Activated B cell treated with CpG ODN at 0.5 μM for 24 hours (primary cell): Measurements from ENCODE around the gene HTD2. TPM values are rescaled to one million over a fixed set of nuclear protein-coding genes. Genes with fewer than 3 reads are reported as not detected.
A peak's percentile ranks its signal among the peaks of the same experiment; 100 is the strongest.

ENCODE experiments used
- ATAC-seq: fragments of 200-7000 bp; cut with Tn5 transposase; one replicate; pipeline ENCODE4 v1.10.0; 2021; ENCODE audit warnings: low read depth, mild to moderate bottlenecking, moderate library complexity
- CTCF ChIA-PET: fragments of 350-600 bp; sonication (Branson Sonifier 250); formaldehyde crosslinking; loops from one replicate; lab custom pipeline; 2021; ENCODE audit warnings: antibody characterized with exemption; lab: Charles Lee
- POLR2A ChIA-PET: fragments of 350-600 bp; sonication (Branson Sonifier 250); formaldehyde crosslinking; loops from one replicate; lab custom pipeline; 2021; ENCODE audit warnings: antibody characterized with exemption; lab: Charles Lee
- DNase-seq: peaks from one replicate; pipeline ENCODE4 v3.0.0; 2022
- H3K27ac Mint-ChIP-seq: one replicate; pipeline ENCODE4 v1.8.0; 2020; ENCODE audit warnings: mixed read lengths
- H3K27me3 Mint-ChIP-seq: one replicate; pipeline ENCODE4 v1.8.0; 2021; ENCODE audit warnings: mixed read lengths
- H3K36me3 Mint-ChIP-seq: one replicate; pipeline ENCODE4 v1.8.0; 2021; ENCODE audit warnings: low read depth, mixed read lengths
- H3K4me1 Mint-ChIP-seq: one replicate; pipeline ENCODE4 v1.8.0; 2021; ENCODE audit warnings: mixed read lengths
- H3K4me3 Mint-ChIP-seq: one replicate; pipeline ENCODE4 v1.8.0; 2020; ENCODE audit warnings: mild to moderate bottlenecking, mixed read lengths
- H3K9me3 Mint-ChIP-seq: one replicate; pipeline ENCODE4 v1.8.0; 2020; ENCODE audit warnings: mixed read lengths
- intact Hi-C: fragments of 100-400 bp; cut with micrococcal nuclease; formaldehyde crosslinking; loops from one replicate; pipeline ENCODE4 v1.15.1; 2024
- total RNA-seq: library from RNA; stranded (reverse); gene quantifications from 2 replicates; pipeline ENCODE4 v1.2.3, GENCODE V29; 2022
- TF ChIP-seq, protein P1 (sequence below): fragments of 200-600 bp; IDR thresholded peaks from one replicate; pipeline ENCODE4 v1.8.0; 2022; ENCODE audit warnings: antibody characterized with exemption, mild to moderate bottlenecking

Gene HTD2
- total RNA-seq, 1 donor from 2014 or later = 11.4 TPM

GRCh38 chr3:58359621-58360020, 53.3 kb downstream of the HTD2 start:
- Mint-ChIP-seq H3K27me3 (no peaks in the 10 kb centered on the region), H3K27ac (no peak overlapping the region), H3K36me3 (peaks cover 8% of the 10 kb centered on the region), H3K4me3 (no peak overlapping the region), H3K4me1 (peaks cover 83% of the 10 kb centered on the region), H3K9me3 (no peaks in the 10 kb centered on the region)
- TF ChIP-seq, protein P1, sequence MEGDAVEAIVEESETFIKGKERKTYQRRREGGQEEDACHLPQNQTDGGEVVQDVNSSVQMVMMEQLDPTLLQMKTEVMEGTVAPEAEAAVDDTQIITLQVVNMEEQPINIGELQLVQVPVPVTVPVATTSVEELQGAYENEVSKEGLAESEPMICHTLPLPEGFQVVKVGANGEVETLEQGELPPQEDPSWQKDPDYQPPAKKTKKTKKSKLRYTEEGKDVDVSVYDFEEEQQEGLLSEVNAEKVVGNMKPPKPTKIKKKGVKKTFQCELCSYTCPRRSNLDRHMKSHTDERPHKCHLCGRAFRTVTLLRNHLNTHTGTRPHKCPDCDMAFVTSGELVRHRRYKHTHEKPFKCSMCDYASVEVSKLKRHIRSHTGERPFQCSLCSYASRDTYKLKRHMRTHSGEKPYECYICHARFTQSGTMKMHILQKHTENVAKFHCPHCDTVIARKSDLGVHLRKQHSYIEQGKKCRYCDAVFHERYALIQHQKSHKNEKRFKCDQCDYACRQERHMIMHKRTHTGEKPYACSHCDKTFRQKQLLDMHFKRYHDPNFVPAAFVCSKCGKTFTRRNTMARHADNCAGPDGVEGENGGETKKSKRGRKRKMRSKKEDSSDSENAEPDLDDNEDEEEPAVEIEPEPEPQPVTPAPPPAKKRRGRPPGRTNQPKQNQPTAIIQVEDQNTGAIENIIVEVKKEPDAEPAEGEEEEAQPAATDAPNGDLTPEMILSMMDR = no peak
- CTCF ChIA-PET = interaction anchor here (0.9 to 1.2 kb wide), 3 partner anchors 9 to 56 kb away, joined by 3 to 7 read pairs (median 5); no protein-coding TSS in a partner anchor
- POLR2A ChIA-PET = interaction anchor here (0.6 to 2.2 kb wide), 3 partner anchors 10 to 164 kb away, joined by 3 to 9 read pairs (median 3); no protein-coding TSS in a partner anchor
- intact Hi-C loops = loop anchor here (5.0 kb wide), 2 partner anchors 37 to 162 kb away; no protein-coding TSS in a partner anchor
- ATAC-seq (no peak), DNase-seq (no peak)

GRCh38 chr3:58361866-58362265, 55.5 kb downstream of the HTD2 start:
- no peaks in the 10 kb centered on the region for H3K27me3 Mint-ChIP-seq
- DNase-seq (no peak), ATAC-seq (no peak)
- intact Hi-C loops = no loop called here
- peak overlapping the region; percentile 35 for H3K27ac Mint-ChIP-seq
- CTCF ChIA-PET = no interaction called here
- peaks cover 83% of the 10 kb centered on the region for H3K4me1 Mint-ChIP-seq
- H3K36me3 Mint-ChIP-seq = peaks cover 14% of the 10 kb centered on the region
- TF ChIP-seq, protein P1 = no peak
- POLR2A ChIA-PET = no interaction called here
- H3K4me3 Mint-ChIP-seq = no peak overlapping the region
- H3K9me3 Mint-ChIP-seq = no peaks in the 10 kb centered on the region

GRCh38 chr3:58366699-58367098, 60.4 kb downstream of the HTD2 start:
- Mint-ChIP-seq H3K36me3 (peaks cover 40% of the 10 kb centered on the region), H3K4me3 (no peak overlapping the region), H3K9me3 (no peaks in the 10 kb centered on the region), H3K4me1 (peaks cover 59% of the 10 kb centered on the region), H3K27me3 (no peaks in the 10 kb centered on the region), H3K27ac (peak overlapping the region; percentile 59)
- ATAC-seq (no peak), DNase-seq (no peak)
- intact Hi-C loops = loop anchor here (5.0 kb wide), 1 partner anchor 34 kb away; the partner anchor contains the start of gene PXK
- POLR2A ChIA-PET = interaction anchor here (1.7 kb wide), 1 partner anchor 17 kb away, joined by 8 read pairs; no protein-coding TSS in a partner anchor
- CTCF ChIA-PET = no interaction called here
- TF ChIP-seq, protein P1 = no peak

GRCh38 chr3:58369038-58369437, 62.7 kb downstream of the HTD2 start:
- H3K9me3 Mint-ChIP-seq = no peaks in the 10 kb centered on the region
- intact Hi-C loops = loop anchor here (5.0 kb wide), 1 partner anchor 37 kb away; the partner anchor contains the start of gene PXK
- H3K27ac Mint-ChIP-seq = no peak overlapping the region
- CTCF ChIA-PET = interaction anchor here (0.8 kb wide), 1 partner anchor 35 kb away, joined by 3 read pairs; no protein-coding TSS in a partner anchor
- H3K36me3 Mint-ChIP-seq = peaks cover 47% of the 10 kb centered on the region
- peaks cover 41% of the 10 kb centered on the region for H3K4me1 Mint-ChIP-seq
- DNase-seq (no peak), ATAC-seq (no peak)
- H3K4me3 Mint-ChIP-seq = no peak overlapping the region
- TF ChIP-seq, protein P1 = no peak
- no peaks in the 10 kb centered on the region for H3K27me3 Mint-ChIP-seq
- POLR2A ChIA-PET = interaction anchor here (1.3 kb wide), 1 partner anchor 19 kb away, joined by 3 read pairs; no protein-coding TSS in a partner anchor

Other genes starting within 250 kb of the HTD2 start
- gene DNASE1L3, start 95.5 kb upstream of the HTD2 start, total RNA-seq = 7.2 and 8.1 TPM in 2 replicates
- gene ABHD6, start 68.7 kb upstream of the HTD2 start, total RNA-seq = 37.1 and 48.7 TPM in 2 replicates
- 17.5 and 17.7 TPM in 2 replicates for gene RPP14, start 275 bp upstream of the HTD2 start, total RNA-seq
- 70.3 and 81.3 TPM in 2 replicates for gene PXK, start 26.4 kb downstream of the HTD2 start, total RNA-seq
- 63.0 and 67.3 TPM in 2 replicates for gene PDHB, start 127.3 kb downstream of the HTD2 start, total RNA-seq
- 8.8 and 10.0 TPM in 2 replicates for gene KCTD6, start 185.6 kb downstream of the HTD2 start, total RNA-seq
- not detected in 2 replicates for gene ACOX2, start 230.7 kb downstream of the HTD2 start, total RNA-seq